IMR-90 (cell line): ENCODE results near the gene ME1.

Experiments
- CTCF ChIP-seq: conservative IDR thresholded peaks from 2 replicates; pipeline ENCODE4 v1.5.1; 2012; ENCODE audit warnings: mild to moderate bottlenecking, low read depth, low read length, improper control_type of control experiment
- MXI1 ChIP-seq: IDR thresholded peaks from 2 replicates; pipeline ENCODE4 v1.6.1; 2012; ENCODE audit warnings: low read depth, mild to moderate bottlenecking, low read length, moderate library complexity, borderline replicate concordance
- RAD21 ChIP-seq: IDR thresholded peaks from 2 replicates; pipeline ENCODE4 v1.6.1; 2012; ENCODE audit warnings: low read length, improper control_type of control experiment

GRCh38 chr6:83384751-83385150, 46.1 kb downstream of the ME1 start:
- TF ChIP-seq CTCF (no peak), RAD21 (no peak), MXI1 (no peak)
